Measurements from ENCODE around the gene SNX22. TPM values are rescaled to one million over a fixed set of nuclear protein-coding genes. Genes with fewer than 3 reads are reported as not detected.

Gene SNX22
- total and polyA plus RNA-seq, 4 donors: 2.2 to 37.4 (median 3.1) TPM

GRCh38 chr15:64148168-64148567 is 3.4 kb upstream of the SNX22 start:
- Histone ChIP-seq H3K9ac (ENCODE audit: low read depth in 1 of 2, low read length in 2 of 2) (no peak overlapping the region), H3K4me1 (ENCODE audit: control insufficient read depth in 4 of 4, insufficient read depth in 4 of 4, low read length in 3 of 4) (peaks cover 16 to 20% (median 18%) of the 10 kb centered on the region in 4 donors), H3K27me3 (ENCODE audit: control insufficient read depth in 4 of 4, insufficient read depth in 4 of 4, low read length in 3 of 4) (no peaks in the 10 kb centered on the region), H3K36me3 (ENCODE audit: control insufficient read depth in 4 of 4, insufficient read depth in 3 of 4, low read depth in 1 of 4, low read length in 3 of 4) (peaks cover 0 to 19% (median 3%) of the 10 kb centered on the region in 4 donors), H3K4me3 (ENCODE audit: low read depth in 1 of 3, low read length in 3 of 3) (no peak overlapping the region), H3K9me3 (ENCODE audit: control insufficient read depth in 4 of 4, low read length in 3 of 4) (no peaks in the 10 kb centered on the region), H3K27ac (ENCODE audit: low read depth in 1 of 2, low read length in 2 of 2) (no peak overlapping the region)
- no peak for TF ChIP-seq MAX (IDR thresholded peaks at IDR 0.05)
- no peak for TF ChIP-seq HNF4G (IDR thresholded peaks at IDR 0.05)
- no peak for TF ChIP-seq RXRA (IDR thresholded peaks at IDR 0.05)
- TF ChIP-seq RAD21 (IDR thresholded peaks at IDR 0.05): no peak
- no peak for TF ChIP-seq REST (IDR thresholded peaks at IDR 0.05)
- TF ChIP-seq TAF1 (conservative IDR thresholded peaks at IDR 0.05): no peak
- TF ChIP-seq ZBTB33 (IDR thresholded peaks at IDR 0.05): no peak
- TF ChIP-seq FOXA2 (IDR thresholded peaks at IDR 0.05): no peak
- TF ChIP-seq SP1 (IDR thresholded peaks at IDR 0.05): no peak
- no peak for TF ChIP-seq NR2F2 (IDR thresholded peaks at IDR 0.05)
- DNase-seq (ENCODE audit: low spot score): no peak
- WGBS: 91% methylated on average over 7 of the region's 7 CpGs

GRCh38 chr15:64148581-64148980 is 3.0 kb upstream of the SNX22 start:
- peak in 1 of 2 donors; percentile 32 for TF ChIP-seq JUND (IDR thresholded peaks at IDR 0.05)
- TF ChIP-seq HNF4A (conservative IDR thresholded peaks at IDR 0.05): peak in 1 of 2 donors; percentile 41
- TF ChIP-seq CTCF (IDR thresholded peaks at IDR 0.05; ENCODE audit: low read depth, low read length, missing input control): no peak
- TF ChIP-seq MAX (IDR thresholded peaks at IDR 0.05): peak; percentile 22
- peak in 1 of 2 donors; percentile 48 for TF ChIP-seq RXRA (IDR thresholded peaks at IDR 0.05)
- WGBS: 60% methylated on average over 3 of the region's 3 CpGs
- Histone ChIP-seq H3K27me3 (ENCODE audit: control insufficient read depth in 4 of 4, insufficient read depth in 4 of 4, low read length in 3 of 4) (no peaks in the 10 kb centered on the region), H3K4me1 (ENCODE audit: control insufficient read depth in 4 of 4, insufficient read depth in 4 of 4, low read length in 3 of 4) (peaks cover 16 to 23% (median 20%) of the 10 kb centered on the region in 4 donors), H3K27ac (ENCODE audit: low read depth in 1 of 2, low read length in 2 of 2) (no peak overlapping the region), H3K9ac (ENCODE audit: low read depth in 1 of 2, low read length in 2 of 2) (no peak overlapping the region), H3K4me3 (ENCODE audit: low read depth in 1 of 3, low read length in 3 of 3) (no peak overlapping the region), H3K36me3 (ENCODE audit: control insufficient read depth in 4 of 4, insufficient read depth in 3 of 4, low read depth in 1 of 4, low read length in 3 of 4) (peaks cover 0 to 15% (median 1%) of the 10 kb centered on the region in 4 donors), H3K9me3 (ENCODE audit: control insufficient read depth in 4 of 4, low read length in 3 of 4) (no peaks in the 10 kb centered on the region)
- no peak for DNase-seq (ENCODE audit: low spot score)

Data from liver (tissue), 9 donors.